Adrenal gland (tissue), 5 donors: ENCODE measurements around the gene FCRL4.

Source experiments
- POLR2A ChIP-seq, 2 donors: fragments of 450-650 bp; IDR thresholded peaks; one replicate each; pipeline ENCODE4 v1.6.1; 2017; ENCODE audit warnings: antibody characterized with exemption in 2 of 2, mild to moderate bottlenecking in 2 of 2, moderate library complexity in 1 of 2
- TF ChIP-seq, protein P1 (sequence below), 6 experiments: fragments of 450-650 bp in 4 of 6; fragments of 200-600 bp in 2 of 6; sonication (generic) in 1 of 6; IDR thresholded peaks; 1 replicate in 5 of 6; 2 replicates in 1 of 6; pipeline versions ENCODE4 v1.5.1 to v1.8.0; 2016 to 2021; ENCODE audit warnings: antibody characterized with exemption in 6 of 6, mild to moderate bottlenecking in 2 of 6, moderate library complexity in 1 of 6
- donor health status: DM: no; HTN: no; CAD: no.

DNA sequence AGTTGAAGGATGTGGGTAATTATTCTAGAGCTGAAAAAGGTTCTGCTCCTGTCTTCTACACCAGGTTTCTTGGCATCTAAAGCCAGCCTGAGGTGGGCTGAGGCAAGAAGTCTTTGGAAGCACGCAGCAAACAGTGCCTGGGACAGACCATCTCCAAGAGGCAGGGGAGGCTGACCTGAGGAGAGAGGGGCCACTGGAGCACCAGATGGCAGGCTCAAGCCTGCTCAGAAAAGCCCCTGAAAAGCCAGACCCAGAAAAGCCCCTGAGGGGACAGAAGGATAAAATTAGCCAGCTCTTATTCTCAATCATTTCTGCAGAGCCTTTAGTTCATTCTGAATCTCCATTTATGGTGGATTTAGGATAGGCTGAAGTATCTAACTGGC lies 17.1 kb downstream of the FCRL4 start:
- TF ChIP-seq POLR2A (IDR thresholded peaks at IDR 0.05): no peak
- TF ChIP-seq, protein P1, sequence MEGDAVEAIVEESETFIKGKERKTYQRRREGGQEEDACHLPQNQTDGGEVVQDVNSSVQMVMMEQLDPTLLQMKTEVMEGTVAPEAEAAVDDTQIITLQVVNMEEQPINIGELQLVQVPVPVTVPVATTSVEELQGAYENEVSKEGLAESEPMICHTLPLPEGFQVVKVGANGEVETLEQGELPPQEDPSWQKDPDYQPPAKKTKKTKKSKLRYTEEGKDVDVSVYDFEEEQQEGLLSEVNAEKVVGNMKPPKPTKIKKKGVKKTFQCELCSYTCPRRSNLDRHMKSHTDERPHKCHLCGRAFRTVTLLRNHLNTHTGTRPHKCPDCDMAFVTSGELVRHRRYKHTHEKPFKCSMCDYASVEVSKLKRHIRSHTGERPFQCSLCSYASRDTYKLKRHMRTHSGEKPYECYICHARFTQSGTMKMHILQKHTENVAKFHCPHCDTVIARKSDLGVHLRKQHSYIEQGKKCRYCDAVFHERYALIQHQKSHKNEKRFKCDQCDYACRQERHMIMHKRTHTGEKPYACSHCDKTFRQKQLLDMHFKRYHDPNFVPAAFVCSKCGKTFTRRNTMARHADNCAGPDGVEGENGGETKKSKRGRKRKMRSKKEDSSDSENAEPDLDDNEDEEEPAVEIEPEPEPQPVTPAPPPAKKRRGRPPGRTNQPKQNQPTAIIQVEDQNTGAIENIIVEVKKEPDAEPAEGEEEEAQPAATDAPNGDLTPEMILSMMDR (IDR thresholded peaks at IDR 0.05): no peak
